Stimulated activated CD8-positive, alpha-beta memory T cell treated with anti-CD3 and anti-CD28 coated beads, Interleukin-7, amount 100 ng/mL, for 48 hours (primary cell): ENCODE data around the gene TRNT1.

Experiments used
- DNase-seq, 2 donors: peaks; one replicate each; pipeline ENCODE4 v3.0.0-alpha.2; 2020; ENCODE audit warnings: low read depth in 1 of 2; ENCODE audit errors: extremely low read depth in 1 of 2

TRNT1 gene

GRCh38 chr3:3110749-3111361 is 15.9 kb upstream of the TRNT1 start:
- no peak for DNase-seq

- DNase-seq = no peak
These were observed 13.6 kb upstream of the TRNT1 start for GRCh38 chr3:3113042-3113709.

GRCh38 chr3:3117651-3118050 is 9.1 kb upstream of the TRNT1 start:
- DNase-seq = no peak

GRCh38 chr3:3119393-3119851 is 7.3 kb upstream of the TRNT1 start:
- DNase-seq = peak in 1 of 2 donors; percentile 30

- no peak for DNase-seq
These were observed 763 bp upstream of the TRNT1 start for GRCh38 chr3:3125977-3126376.

GRCh38 chr3:3127432-3128010 is 781 bp downstream of the TRNT1 start:
- peak in 1 of 2 donors; percentile 25 for DNase-seq

GRCh38 chr3:3129579-3129978 is 2.8 kb downstream of the TRNT1 start:
- DNase-seq = no peak

- DNase-seq = no peak
These were observed 6.8 kb downstream of the TRNT1 start for GRCh38 chr3:3133500-3133899.

GRCh38 chr3:3134750-3135448 is 8.2 kb downstream of the TRNT1 start:
- no peak for DNase-seq

- no peak for DNase-seq
These were observed 10.8 kb downstream of the TRNT1 start for GRCh38 chr3:3137526-3137925.

GRCh38 chr3:3141939-3142338 is 15.2 kb downstream of the TRNT1 start:
- no peak for DNase-seq

- no peak for DNase-seq
These were observed 19.1 kb downstream of the TRNT1 start for GRCh38 chr3:3145831-3146230.

GRCh38 chr3:3149560-3149959 is 22.8 kb downstream of the TRNT1 start:
- no peak for DNase-seq

GRCh38 chr3:3151513-3151912 is 24.8 kb downstream of the TRNT1 start:
- no peak for DNase-seq

- DNase-seq = no peak
These were observed 28.3 kb downstream of the TRNT1 start for GRCh38 chr3:3154879-3155610.

- DNase-seq = no peak
These were observed 30.7 kb downstream of the TRNT1 start for GRCh38 chr3:3157484-3157883.

GRCh38 chr3:3160826-3161225 is 34.1 kb downstream of the TRNT1 start:
- DNase-seq = no peak

GRCh38 chr3:3165241-3165640 is 38.5 kb downstream of the TRNT1 start:
- no peak for DNase-seq

- DNase-seq = no peak
These were observed 38.9 kb downstream of the TRNT1 start for GRCh38 chr3:3165650-3166049.

- no peak for DNase-seq
These were observed 44.3 kb downstream of the TRNT1 start for GRCh38 chr3:3170998-3171397.

GRCh38 chr3:3172627-3173026 is 45.9 kb downstream of the TRNT1 start:
- DNase-seq = no peak
